ENCODE results near the gene PUS1. TPM values are rescaled to one million over a fixed set of nuclear protein-coding genes. Genes with fewer than 3 reads are reported as not detected.

PUS1 gene
- total RNA-seq (2021; ENCODE audit: unreplicated experiment) (77.3 TPM), Bru-seq, nascent RNA (percentile 85 among the genes with signal in this experiment), BruChase-seq, experiment 1, labeled RNA remaining after a 6-hour chase (percentile 85 among the genes with signal in this experiment), BruChase-seq, experiment 2, labeled RNA remaining after a 2-hour chase (percentile 91 among the genes with signal in this experiment)
- polyA plus RNA-seq (2012): 46.8 and 49.7 TPM in 2 replicates
- long read RNA-seq, full-length matches to known transcripts: 57 of 109 reads
- long read RNA-seq, partial matches to known transcripts: 13 of 109 reads
- long read RNA-seq, other reads (novel, unspliced or antisense): 39 of 109 reads

- POLR2A ChIA-PET: interaction anchor here (0.8 to 1.2 kb wide), 2 partner anchors 64 to 98 kb away, joined by 3 read pairs; no protein-coding TSS in a partner anchor
- Histone ChIP-seq H3K4me1 (ENCODE audit: control insufficient read depth in 1 of 2, insufficient read depth in 2 of 2, low read length in 2 of 2) (peaks cover 12 to 26% of the 10 kb centered on the region in 2 experiments), H3K79me2 (ENCODE audit: insufficient read depth, low read length) (peaks cover 46% of the 10 kb centered on the region), H3K9ac (ENCODE audit: low read length) (peak within 1 kb of the TSS; percentile 96), H2AFZ (ENCODE audit: low read depth, low read length, poor library complexity, severe bottlenecking) (peak within 1 kb of the TSS; percentile 38), H3K27ac (ENCODE audit: low read depth, low read length) (peak within 1 kb of the TSS; percentile 85), H3K36me3 (ENCODE audit: control insufficient read depth in 1 of 2, insufficient read depth in 2 of 2, low read length in 2 of 2) (peaks cover 16 to 31% of the 10 kb centered on the region in 2 experiments; a peak in 3 of 4 replicates), H3K4me2 (ENCODE audit: low read length) (peak within 1 kb of the TSS; percentile 99), H3K27me3 (ENCODE audit: insufficient read depth, low read length) (no peaks in the 10 kb centered on the region), H3K9me3 (ENCODE audit: control insufficient read depth in 1 of 2, insufficient read depth in 1 of 2, low read depth in 1 of 2, low read length in 2 of 2) (no peaks in the 10 kb centered on the region), H4K20me1 (ENCODE audit: insufficient read depth) (no peaks in the 10 kb centered on the region), H3K4me3 (replicated peaks in 1 of 2; ENCODE audit: low read depth in 1 of 2, low read length in 2 of 2) (peak within 1 kb of the TSS; percentile 96), H3K9me2 (ENCODE audit: insufficient read depth) (no peaks in the 10 kb centered on the region)
- CTCF ChIA-PET: no interaction called here
- intact Hi-C loops (cut with micrococcal nuclease): no loop called here
- peak; percentile 79 for ATAC-seq
- DNase-seq (ENCODE audit: low read depth, low spot score): peak; percentile 86
- RAD21 ChIA-PET (ENCODE audit: low non-redundant PET in 1 of 2, low total read pairs in 2 of 2, uncharacterized antibody in 2 of 2, unreplicated experiment in 2 of 2): interaction anchor here in 1 of 2 experiments (0.6 to 0.7 kb wide), 2 partner anchors 73 to 78 kb away, joined by 3 read pairs; no protein-coding TSS in a partner anchor
- no TSS peak for BruUV-seq (replicated peaks)
- peak; percentile 100 for TF ChIP-seq MAX (IDR thresholded peaks at IDR 0.05)
- TF ChIP-seq ZFX (IDR thresholded peaks at IDR 0.05): no peak
- no peak for TF ChIP-seq YY1 (IDR thresholded peaks at IDR 0.05; ENCODE audit: extremely low read depth, insufficient replicate concordance, low read depth, low read length)
- TF ChIP-seq ATF3 (IDR thresholded peaks at IDR 0.05): no peak
- no peak for TF ChIP-seq TCF7L2 (IDR thresholded peaks at IDR 0.05; ENCODE audit: borderline replicate concordance, extremely low read depth, insufficient read depth, insufficient read length)
- peak; percentile 79 for TF ChIP-seq SP1 (IDR thresholded peaks at IDR 0.05; ENCODE audit: low read depth)
- no peak for TF ChIP-seq RAD21 (IDR thresholded peaks at IDR 0.05; ENCODE audit: low read depth)
- peak; percentile 56; the same call in 1 of the 2 replicates for TF ChIP-seq EGR1 (IDR thresholded peaks at IDR 0.05; ENCODE audit: low read depth)
- peak; percentile 81 for TF ChIP-seq ZBTB33 (IDR thresholded peaks at IDR 0.05; ENCODE audit: extremely low read depth, insufficient replicate concordance, low read length)
- no peak; the same call in 1 of the 2 replicates for TF ChIP-seq FOSL1 (IDR thresholded peaks at IDR 0.05; ENCODE audit: low read depth)
- no peak for TF ChIP-seq EZH2phosphoT487 (IDR thresholded peaks at IDR 0.05; ENCODE audit: borderline replicate concordance)
- peak; percentile 57 for TF ChIP-seq POLR2A (IDR thresholded peaks at IDR 0.05; ENCODE audit: borderline replicate concordance, extremely low read depth, insufficient read depth, insufficient read length)
- TF ChIP-seq REST (IDR thresholded peaks at IDR 0.05; ENCODE audit: low read depth): no peak
- peak; percentile 100 for TF ChIP-seq SIN3A (IDR thresholded peaks at IDR 0.05; ENCODE audit: low read depth)
- no peak for TF ChIP-seq CEBPB (IDR thresholded peaks at IDR 0.05; ENCODE audit: low read depth)
- no peak for TF ChIP-seq EZH2 (IDR thresholded peaks at IDR 0.05)
- peak; percentile 93 for TF ChIP-seq POLR2AphosphoS5 (IDR thresholded peaks at IDR 0.05; ENCODE audit: low read depth, low read length)
- no peak for TF ChIP-seq ZNF274 (IDR thresholded peaks at IDR 0.05; ENCODE audit: low read depth, low read length)
- TF ChIP-seq SRF (IDR thresholded peaks at IDR 0.05; ENCODE audit: low read depth): no peak
- peak; percentile 93; the same call in 1 of the 2 replicates for TF ChIP-seq ELF1 (IDR thresholded peaks at IDR 0.05; ENCODE audit: borderline replicate concordance, low read depth)
Measured at GRCh38 chr12:131928711-131929580, at the start of gene PUS1. TSS of gene PUS1 (plus strand) at chr12:131929276. CDS start at chr12:131929723, 447 bp downstream.

Data from HCT116 (cell line).